Activated CD8-positive, alpha-beta memory T cell treated with anti-CD3 and anti-CD28 coated beads, Interleukin-2, amount 50 U/mL, for 48 hours (primary cell): ENCODE measurements around the gene CTTNBP2NL.
A peak's percentile ranks its signal among the peaks of the same experiment; 100 is the strongest.

Experiments
- DNase-seq: peaks from one replicate; pipeline ENCODE4 v3.0.0-alpha.2; 2020

The CTTNBP2NL gene

DNA sequence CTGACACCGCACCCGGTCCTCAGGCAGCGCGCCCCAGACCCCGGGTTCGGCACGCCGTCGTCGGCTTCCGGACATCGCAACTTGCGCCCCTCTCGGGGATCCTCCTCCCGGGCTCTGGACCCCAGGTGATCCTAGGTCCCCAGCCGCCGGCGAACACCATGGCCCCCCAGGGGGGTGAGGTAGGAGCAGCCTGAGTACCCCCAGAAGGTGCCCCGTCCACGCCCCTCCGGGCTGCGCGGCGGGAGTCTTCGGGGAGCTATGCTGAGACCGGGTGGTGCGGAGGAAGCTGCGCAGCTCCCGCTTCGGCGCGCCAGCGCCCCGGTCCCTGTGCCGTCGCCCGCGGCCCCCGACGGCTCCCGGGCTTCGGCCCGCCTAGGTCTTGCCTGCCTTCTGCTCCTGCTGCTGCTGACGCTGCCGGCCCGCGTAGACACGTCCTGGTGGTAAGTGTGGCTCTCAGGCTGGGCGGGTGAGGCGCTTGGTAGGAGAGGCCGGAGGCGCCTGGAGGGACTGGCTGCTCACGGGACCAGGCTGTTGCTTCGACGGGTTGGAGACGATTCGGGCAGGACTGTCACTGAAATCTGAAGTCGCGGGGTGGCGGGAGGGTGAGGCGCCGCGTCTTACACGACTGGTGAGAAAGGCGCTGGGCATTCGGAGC lies 113.1 kb downstream of the CTTNBP2NL start:
- DNase-seq, result peak; percentile 62

DNA sequence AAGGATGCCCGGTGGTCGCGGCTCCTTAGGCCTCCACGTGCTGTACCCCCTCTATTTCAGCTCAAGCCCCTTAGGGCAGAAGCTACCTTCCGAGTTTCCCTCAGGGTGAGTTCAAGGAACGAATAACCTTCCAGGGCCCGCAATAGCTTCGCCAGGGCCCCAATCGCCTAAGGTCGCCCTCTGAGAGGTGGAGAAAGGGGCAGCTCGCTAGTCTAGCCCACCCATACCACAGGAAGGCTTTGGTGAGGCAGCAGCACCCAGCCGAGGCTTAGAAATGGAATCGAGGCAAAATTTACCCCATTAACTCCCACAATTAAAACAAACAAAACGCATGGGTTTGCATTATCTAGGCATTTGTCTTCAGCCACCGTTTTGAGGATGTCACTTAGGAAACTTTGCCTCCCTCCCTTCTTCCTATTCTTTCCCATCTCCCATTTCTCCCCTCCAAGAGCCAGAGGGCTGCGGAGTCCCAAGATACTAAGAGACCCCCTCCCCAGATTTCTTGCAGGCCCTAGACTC lies 113.7 kb downstream of the CTTNBP2NL start:
- no peak for DNase-seq

GRCh38 chr1:112510340-112510739 lies 114.3 kb downstream of the CTTNBP2NL start:
- no peak for DNase-seq
